IMR-90 (cell line): Measurements from ENCODE around the gene PIH1D1. TPM values are rescaled to one million over a fixed set of nuclear protein-coding genes. Genes with fewer than 3 reads are reported as not detected.

ENCODE experiments used
- ATAC-seq: fragments of 200-7000 bp; cut with Tn5 transposase; 2 replicates; pipeline ENCODE4 v1.9.1; 2020; ENCODE audit warnings: low read depth, mild to moderate bottlenecking, moderate library complexity
- BruUV-seq: library from RNA; stranded (reverse); fragments of 400-500 nt; replicated peaks from 2 replicates; lab custom pipeline; 2021; lab: Mats Ljungman, UMichigan
- CTCF ChIA-PET: fragments of 300-600 bp; formaldehyde crosslinking; extraction: SDS; loops from one replicate; lab custom pipeline; 2021; ENCODE audit warnings: antibody characterized with exemption; lab: Yijun Ruan, JAX
- POLR2A ChIA-PET: fragments of 300-600 bp; sonication (Branson Sonifier 250); formaldehyde crosslinking; loops from one replicate; lab custom pipeline; 2022; ENCODE audit warnings: antibody characterized with exemption; ENCODE audit not compliant: unreplicated experiment; lab: Charles Lee
- DNase-seq: peaks from one replicate; pipeline ENCODE4 v3.0.0; 2013
- H2AFZ ChIP-seq: replicated peaks from 2 replicates; pipeline ENCODE3; 2013; ENCODE audit warnings: low read length, mild to moderate bottlenecking; ENCODE audit not compliant: poor library complexity
- H2AK5ac ChIP-seq: 2 replicates; pipeline ENCODE4 v1.6.1; 2013; ENCODE audit warnings: low read depth, low read length, inconsistent platforms
- H2AK9ac ChIP-seq: replicated peaks from 2 replicates; pipeline ENCODE3; 2013; ENCODE audit warnings: mild to moderate bottlenecking, low read depth, low read length, moderate library complexity; ENCODE audit not compliant: poor library complexity
- H2BK120ac ChIP-seq: 2 replicates; pipeline ENCODE4 v1.6.1; 2013; ENCODE audit warnings: low read depth, low read length, inconsistent platforms
- H2BK15ac ChIP-seq: 3 replicates; pipeline ENCODE4 v1.6.1; 2013; ENCODE audit warnings: low read depth, low read length, inconsistent platforms
- H2BK20ac ChIP-seq: 2 replicates; pipeline ENCODE4 v1.6.1; 2013; ENCODE audit warnings: low read depth, mild to moderate bottlenecking, inconsistent platforms, low read length, moderate library complexity
- H2BK5ac ChIP-seq: 2 replicates; pipeline ENCODE4 v1.6.1; 2013; ENCODE audit warnings: mild to moderate bottlenecking, low read depth, low read length, inconsistent platforms; ENCODE audit not compliant: poor library complexity, severe bottlenecking
- H3K14ac ChIP-seq: replicated peaks from 2 replicates; pipeline ENCODE4 v1.6.1; 2013; ENCODE audit warnings: low read depth, low read length, inconsistent platforms
- H3K18ac ChIP-seq: 2 replicates; pipeline ENCODE4 v1.6.1; 2013; ENCODE audit warnings: low read depth, low read length, control low read depth
- H3K23ac ChIP-seq: 2 replicates; pipeline ENCODE4 v1.6.1; 2013; ENCODE audit warnings: low read depth, low read length, inconsistent platforms
- H3K27ac ChIP-seq: 2 replicates; pipeline ENCODE4 v1.5.1; 2013; ENCODE audit warnings: mild to moderate bottlenecking, control low read depth, low read length; ENCODE audit not compliant: insufficient read depth
- H3K27me3 ChIP-seq: 2 replicates; pipeline ENCODE4 v1.6.1; 2013; ENCODE audit warnings: low read length; ENCODE audit not compliant: control insufficient read depth, insufficient read depth
- H3K36me3 ChIP-seq: 2 replicates; pipeline ENCODE4 v1.6.1; 2013; ENCODE audit warnings: low read length, mixed read lengths; ENCODE audit not compliant: control insufficient read depth, insufficient read depth
- H3K4ac ChIP-seq: 2 replicates; pipeline ENCODE4 v1.6.1; 2013; ENCODE audit warnings: low read depth, low read length, inconsistent platforms
- H3K4me1 ChIP-seq: 2 replicates; pipeline ENCODE4 v1.6.1; 2013; ENCODE audit warnings: low read length, mixed read lengths; ENCODE audit not compliant: control insufficient read depth, insufficient read depth
- H3K4me2 ChIP-seq: 2 replicates; pipeline ENCODE4 v1.6.1; 2013; ENCODE audit warnings: low read depth, mild to moderate bottlenecking, control low read depth, low read length, moderate library complexity
- H3K4me3 ChIP-seq: 2 replicates; pipeline ENCODE4 v1.5.1; 2013; ENCODE audit warnings: low read depth, mild to moderate bottlenecking, control low read depth, low read length, moderate library complexity; ENCODE audit not compliant: insufficient read depth
- H3K56ac ChIP-seq: 2 replicates; pipeline ENCODE4 v1.6.1; 2013; ENCODE audit warnings: low read length, inconsistent platforms; ENCODE audit not compliant: insufficient read depth; ENCODE audit errors: extremely low read depth
- H3K79me1 ChIP-seq, 2 experiments: 2 replicates each; pipeline ENCODE4 v1.6.1; 2013; ENCODE audit warnings: low read length in 2 of 2, inconsistent platforms in 1 of 2, low read depth in 1 of 2
- H3K9ac ChIP-seq: 2 replicates; pipeline ENCODE4 v1.6.1; 2013; ENCODE audit warnings: low read depth, low read length, control low read depth
- H3K9me1 ChIP-seq: 2 replicates; pipeline ENCODE4 v1.6.1; 2013; ENCODE audit warnings: low read length, inconsistent platforms; ENCODE audit not compliant: insufficient read depth
- H3K9me3 ChIP-seq: 2 replicates; pipeline ENCODE4 v1.6.1; 2013; ENCODE audit warnings: low read length; ENCODE audit not compliant: control insufficient read depth, insufficient read depth
- H4K20me1 ChIP-seq: 2 replicates; pipeline ENCODE4 v1.6.1; 2013; ENCODE audit warnings: low read length, inconsistent platforms; ENCODE audit not compliant: insufficient read depth
- H4K5ac ChIP-seq: 2 replicates; pipeline ENCODE4 v1.6.1; 2013; ENCODE audit warnings: mild to moderate bottlenecking, low read depth, low read length, control low read depth
- H4K8ac ChIP-seq, 2 experiments: 2 replicates each; pipeline ENCODE4 v1.6.1; 2013; ENCODE audit warnings: low read depth in 2 of 2, low read length in 2 of 2, control low read depth in 1 of 2, inconsistent platforms in 1 of 2
- H4K91ac ChIP-seq: 2 replicates; pipeline ENCODE4 v1.6.1; 2013; ENCODE audit warnings: low read depth, low read length, inconsistent platforms; ENCODE audit not compliant: insufficient read depth
- FOS ChIP-seq: fragments of 150-350 bp; IDR thresholded peaks from 2 replicates; pipeline ENCODE4 v1.6.1; 2016; ENCODE audit warnings: low read depth, low read length
- NFE2L2 ChIP-seq: fragments of 150-350 bp; IDR thresholded peaks from 2 replicates; pipeline ENCODE4 v1.6.1; 2016; ENCODE audit warnings: low read depth, mild to moderate bottlenecking, low read length
- RCOR1 ChIP-seq: IDR thresholded peaks from 2 replicates; pipeline ENCODE4 v1.6.1; 2012; ENCODE audit warnings: mild to moderate bottlenecking, low read length, improper control_type of control experiment; ENCODE audit not compliant: insufficient replicate concordance
- WGBS, 2 experiments: methylation state at CpG; one replicate each; pipeline versions ENCODE4 v1.1.5 to v1.1.7; 2013; ENCODE audit warnings: missing lambda C conversion rate in 2 of 2; ENCODE audit not compliant: insufficient read length in 1 of 2; ENCODE audit errors: extremely low coverage in 2 of 2; 5-methylcytosine and 5-hydroxymethylcytosine counted together
- dilution Hi-C: fragments of 300-500 bp; cut with HindIII; formaldehyde crosslinking; loops from one replicate; pipeline ENCODE4 v1.14.3; 2018; ENCODE audit warnings: low sequenced_read_pairs; ENCODE audit not compliant: unreplicated experiment
- in situ Hi-C: fragments of 300-500 bp; cut with MboI; formaldehyde crosslinking; loops from 3 replicates; pipeline ENCODE4 v1.14.3; 2019; ENCODE audit warnings: low sequenced_read_pairs, inconsistent platforms, mixed read lengths
- intact Hi-C: fragments of 100-400 bp; cut with micrococcal nuclease; formaldehyde crosslinking; loops from 2 replicates; pipeline ENCODE4 v1.10.0; 2022
- polyA plus RNA-seq, 3 experiments: library from polyadenylated mRNA; depleted of rRNA; stranded (reverse); fragments of >200 nt; gene quantifications; 2 replicates each; pipeline ENCODE4 v1.2.3, GENCODE V29; 2012; ENCODE audit warnings: low replicate concordance in 1 of 3
- total RNA-seq: library from RNA; depleted of rRNA; stranded (reverse); fragments of >200 nt; gene quantifications from 2 replicates; pipeline ENCODE4 v1.2.3, GENCODE V29; 2012
- TF ChIP-seq, protein P1 (sequence below): conservative IDR thresholded peaks from 2 replicates; pipeline ENCODE4 v1.5.1; 2012; ENCODE audit warnings: mild to moderate bottlenecking, low read depth, low read length, improper control_type of control experiment

The PIH1D1 gene
- total and polyA plus RNA-seq, 2 of the 4 experiments (the other 2 are of a cell fraction) = 77.9 to 122 TPM

DNA sequence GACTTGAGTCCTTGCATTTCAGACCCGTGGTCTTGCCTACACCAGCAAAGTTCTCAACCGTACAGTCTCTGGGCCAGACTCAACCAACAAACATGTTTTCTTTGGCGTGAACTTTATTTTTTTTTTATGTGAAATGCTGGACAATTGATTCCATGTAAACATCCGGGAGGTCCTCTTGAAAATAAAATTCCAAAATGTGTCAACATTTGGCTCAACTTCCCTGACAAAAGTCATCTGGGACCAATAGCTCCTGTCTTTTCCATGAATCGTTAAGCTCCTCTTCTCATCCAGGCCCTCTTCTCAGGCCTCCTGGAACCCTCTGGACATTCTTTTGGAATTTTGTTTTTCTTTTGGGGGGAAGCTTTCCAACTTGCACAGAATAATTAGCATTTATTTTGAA is 4.2 kb upstream of the PIH1D1 start:
- Histone ChIP-seq H3K27ac (no peak overlapping the region), H3K56ac (no peak overlapping the region), H2BK5ac (no peak overlapping the region), H2AK5ac (no peak overlapping the region; the same call in 1 of the 2 replicates), H3K79me1 (peaks cover 10 to 32% of the 10 kb centered on the region in 2 experiments), H3K9me1 (0 out of 2 replicates have a peak, but pooled peaks cover 5% of the 10 kb centered on the region), H3K36me3 (peaks cover 2% of the 10 kb centered on the region), H3K4me3 (no peak overlapping the region), H4K20me1 (peaks cover 3% of the 10 kb centered on the region; the same call in 1 of the 2 replicates), H3K4me2 (no peak overlapping the region), H2AFZ (no peak overlapping the region), H2BK20ac (no peak overlapping the region), H4K5ac (no peak overlapping the region), H3K9me3 (no peaks in the 10 kb centered on the region), H4K8ac (no peak overlapping the region; a peak in 1 of 4 replicates), H2BK120ac (no peak overlapping the region), H2AK9ac (no peak overlapping the region), H2BK15ac (no peak overlapping the region), H3K23ac (no peak overlapping the region), H3K27me3 (no peaks in the 10 kb centered on the region), H3K4ac (no peak overlapping the region), H3K14ac (no peak overlapping the region), H3K18ac (no peak overlapping the region), H4K91ac (no peak overlapping the region), H3K4me1 (no peaks in the 10 kb centered on the region), H3K9ac (no peak overlapping the region)
- in situ Hi-C loops = no loop called here
- no CpG with 5 or more reads among the region's 5 CpGs for WGBS, 2 experiments
- ATAC-seq (no peak), DNase-seq (no peak)
- ChIA-PET POLR2A (no interaction called here), CTCF (no interaction called here)
- intact Hi-C loops = no loop called here
- no TSS peak for BruUV-seq
- TF ChIP-seq RCOR1 = no peak
- no peak for TF ChIP-seq NFE2L2
- no peak for TF ChIP-seq FOS
- TF ChIP-seq, protein P1, sequence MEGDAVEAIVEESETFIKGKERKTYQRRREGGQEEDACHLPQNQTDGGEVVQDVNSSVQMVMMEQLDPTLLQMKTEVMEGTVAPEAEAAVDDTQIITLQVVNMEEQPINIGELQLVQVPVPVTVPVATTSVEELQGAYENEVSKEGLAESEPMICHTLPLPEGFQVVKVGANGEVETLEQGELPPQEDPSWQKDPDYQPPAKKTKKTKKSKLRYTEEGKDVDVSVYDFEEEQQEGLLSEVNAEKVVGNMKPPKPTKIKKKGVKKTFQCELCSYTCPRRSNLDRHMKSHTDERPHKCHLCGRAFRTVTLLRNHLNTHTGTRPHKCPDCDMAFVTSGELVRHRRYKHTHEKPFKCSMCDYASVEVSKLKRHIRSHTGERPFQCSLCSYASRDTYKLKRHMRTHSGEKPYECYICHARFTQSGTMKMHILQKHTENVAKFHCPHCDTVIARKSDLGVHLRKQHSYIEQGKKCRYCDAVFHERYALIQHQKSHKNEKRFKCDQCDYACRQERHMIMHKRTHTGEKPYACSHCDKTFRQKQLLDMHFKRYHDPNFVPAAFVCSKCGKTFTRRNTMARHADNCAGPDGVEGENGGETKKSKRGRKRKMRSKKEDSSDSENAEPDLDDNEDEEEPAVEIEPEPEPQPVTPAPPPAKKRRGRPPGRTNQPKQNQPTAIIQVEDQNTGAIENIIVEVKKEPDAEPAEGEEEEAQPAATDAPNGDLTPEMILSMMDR = no peak
- dilution Hi-C loops = no loop called here
